Activated T-cell treated with anti-CD3 and anti-CD28 coated beads, Interleukin-2, amount 50 U/mL, for 48 hours (primary cell): Measurements from ENCODE around the gene SCOC.

Experiments
- DNase-seq, 2 experiments: peaks; one replicate each; pipeline ENCODE4 v3.0.0-alpha.2; 2020

SCOC gene

GRCh38 chr4:140373328-140374129, at the start of gene SCOC:
Gene SCOC, plus strand, starts transcription at chr4:140373646. Its CDS starts 5,525 bp downstream, at chr4:140379171.
- DNase-seq, result peak; percentile 97

GRCh38 chr4:140326395-140326993, 47.0 kb upstream of the SCOC start:
- no peak for DNase-seq

GRCh38 chr4:140330311-140330900, 43.0 kb upstream of the SCOC start:
- no peak for DNase-seq

GRCh38 chr4:140331245-140331644, 42.2 kb upstream of the SCOC start:
- no peak for DNase-seq

GRCh38 chr4:140331876-140332275, 41.6 kb upstream of the SCOC start:
- no peak for DNase-seq

- no peak for DNase-seq
Observed at GRCh38 chr4:140332734-140333133, 40.7 kb upstream of the SCOC start.

GRCh38 chr4:140333523-140333922, 39.9 kb upstream of the SCOC start:
- no peak for DNase-seq

- no peak for DNase-seq
Observed at GRCh38 chr4:140335076-140335475, 38.4 kb upstream of the SCOC start.

- DNase-seq, result no peak
Observed at GRCh38 chr4:140336730-140337129, 36.7 kb upstream of the SCOC start.

- no peak for DNase-seq
Observed at GRCh38 chr4:140342620-140343019, 30.8 kb upstream of the SCOC start.

- no peak for DNase-seq
Observed at GRCh38 chr4:140343303-140343702, 30.1 kb upstream of the SCOC start.

GRCh38 chr4:140344101-140344500, 29.3 kb upstream of the SCOC start:
- DNase-seq, result no peak

- DNase-seq, result no peak
Observed at GRCh38 chr4:140344621-140345020, 28.8 kb upstream of the SCOC start.

GRCh38 chr4:140346136-140346535, 27.3 kb upstream of the SCOC start:
- DNase-seq, result no peak

GRCh38 chr4:140349816-140350215, 23.6 kb upstream of the SCOC start:
- no peak for DNase-seq

- DNase-seq, result no peak
Observed at GRCh38 chr4:140351093-140352075, 22.1 kb upstream of the SCOC start.

GRCh38 chr4:140353786-140354185, 19.7 kb upstream of the SCOC start:
- DNase-seq, result no peak

- no peak for DNase-seq
Observed at GRCh38 chr4:140355288-140355687, 18.2 kb upstream of the SCOC start.

GRCh38 chr4:140357868-140358267, 15.6 kb upstream of the SCOC start:
- DNase-seq, result no peak

GRCh38 chr4:140358281-140358680, 15.2 kb upstream of the SCOC start:
- DNase-seq, result no peak

GRCh38 chr4:140359562-140360427, 13.7 kb upstream of the SCOC start:
- peak; percentile 81 for DNase-seq

- DNase-seq, result no peak
Observed at GRCh38 chr4:140361099-140361498, 12.3 kb upstream of the SCOC start.
